ENCODE data around the gene RASD1. TPM values are rescaled to one million over a fixed set of nuclear protein-coding genes. Genes with fewer than 3 reads are reported as not detected.

The RASD1 gene
- total and polyA plus RNA-seq, 2 of the 4 experiments (the other 2 are of a cell fraction) = 0.54 to 1.8 TPM

- Histone ChIP-seq H4K5ac (ENCODE audit: low read depth, low read length) (no peak overlapping the region), H3K9ac (ENCODE audit: low read depth, low read length) (no peak overlapping the region), H3K23ac (ENCODE audit: low read depth, low read length) (no peak overlapping the region), H3K4ac (ENCODE audit: low read depth, low read length) (no peak overlapping the region), H3K4me3 (ENCODE audit: insufficient read depth, low read depth, low read length) (no peak overlapping the region), H3K79me1 (ENCODE audit: low read depth in 1 of 2, low read length in 2 of 2) (peaks cover 31 to 49% of the 10 kb centered on the region in 2 experiments), H3K36me3 (ENCODE audit: control insufficient read depth, insufficient read depth, low read length) (peaks cover 37% of the 10 kb centered on the region), H3K9me1 (ENCODE audit: insufficient read depth, low read length) (peaks cover 2% of the 10 kb centered on the region; the same call in 1 of the 2 replicates), H2AFZ (replicated peaks; ENCODE audit: low read length, poor library complexity) (no peak overlapping the region), H2AK9ac (replicated peaks; ENCODE audit: low read depth, low read length, poor library complexity) (no peak overlapping the region), H4K8ac (ENCODE audit: low read depth in 2 of 2, low read length in 2 of 2) (no peak overlapping the region), H2AK5ac (ENCODE audit: low read depth, low read length) (no peak overlapping the region), H3K9me3 (ENCODE audit: control insufficient read depth, insufficient read depth, low read length) (no peaks in the 10 kb centered on the region), H2BK20ac (ENCODE audit: low read depth, low read length) (no peak overlapping the region), H4K20me1 (ENCODE audit: insufficient read depth, low read length) (peaks cover 28% of the 10 kb centered on the region), H3K27ac (ENCODE audit: insufficient read depth, low read length) (no peak overlapping the region), H3K4me2 (ENCODE audit: low read depth, low read length) (no peak overlapping the region), H4K91ac (ENCODE audit: insufficient read depth, low read depth, low read length) (no peak overlapping the region), H3K4me1 (ENCODE audit: control insufficient read depth, insufficient read depth, low read length) (no peaks in the 10 kb centered on the region; the same call in 1 of the 2 replicates), H2BK120ac (ENCODE audit: low read depth, low read length) (no peak overlapping the region), H2BK5ac (ENCODE audit: low read depth, low read length, poor library complexity, severe bottlenecking) (no peak overlapping the region), H3K18ac (ENCODE audit: low read depth, low read length) (no peak overlapping the region), H2BK15ac (ENCODE audit: low read depth, low read length) (no peak overlapping the region), H3K56ac (ENCODE audit: extremely low read depth, insufficient read depth, low read length) (no peak overlapping the region), H3K27me3 (ENCODE audit: control insufficient read depth, insufficient read depth, low read length) (no peaks in the 10 kb centered on the region), H3K14ac (replicated peaks; ENCODE audit: low read depth, low read length) (no peak overlapping the region)
- ChIA-PET POLR2A (ENCODE audit: unreplicated experiment) (no interaction called here), CTCF (no interaction called here)
- no peak for TF ChIP-seq CTCF (conservative IDR thresholded peaks at IDR 0.05; ENCODE audit: low read depth, low read length)
- TF ChIP-seq POLR2A (IDR thresholded peaks at IDR 0.05; ENCODE audit: low read depth, low read length) = no peak
- no peak for TF ChIP-seq CHD1 (IDR thresholded peaks at IDR 0.05; ENCODE audit: low read depth, low read length)
- TF ChIP-seq ELK1 (IDR thresholded peaks at IDR 0.05; ENCODE audit: borderline replicate concordance, low read depth, low read length) = no peak
- TF ChIP-seq RCOR1 (IDR thresholded peaks at IDR 0.05; ENCODE audit: insufficient replicate concordance, low read length) = no peak
- no peak for TF ChIP-seq USF2 (IDR thresholded peaks at IDR 0.05; ENCODE audit: low read depth, low read length)
- no peak for TF ChIP-seq CEBPB (IDR thresholded peaks at IDR 0.05; ENCODE audit: low read depth, low read length)
- no peak for TF ChIP-seq NFE2L2 (IDR thresholded peaks at IDR 0.05; ENCODE audit: low read depth, low read length)
- no peak for TF ChIP-seq FOS (IDR thresholded peaks at IDR 0.05; ENCODE audit: low read depth, low read length)
- TF ChIP-seq MXI1 (IDR thresholded peaks at IDR 0.05; ENCODE audit: borderline replicate concordance, low read depth, low read length) = no peak
- TF ChIP-seq MAZ (IDR thresholded peaks at IDR 0.05; ENCODE audit: borderline replicate concordance, low read depth, low read length) = no peak
- TF ChIP-seq RAD21 (IDR thresholded peaks at IDR 0.05; ENCODE audit: low read length) = no peak
- TF ChIP-seq MAFK (IDR thresholded peaks at IDR 0.05; ENCODE audit: low read depth, low read length) = no peak
- TF ChIP-seq RFX5 (IDR thresholded peaks at IDR 0.05; ENCODE audit: low read depth, low read length) = no peak
- no peak for TF ChIP-seq BHLHE40 (IDR thresholded peaks at IDR 0.05; ENCODE audit: low read depth, low read length)
- TF ChIP-seq SMC3 (IDR thresholded peaks at IDR 0.05; ENCODE audit: low read depth, low read length) = no peak
- dilution Hi-C loops (cut with HindIII; ENCODE audit: low sequenced_read_pairs, unreplicated experiment) = no loop called here
- DNase-seq (no peak), ATAC-seq (ENCODE audit: low read depth) (no peak)
- intact Hi-C loops (cut with micrococcal nuclease) = no loop called here
- no CpG with 5 or more reads among the region's 2 CpGs for WGBS, 2 experiments (ENCODE audit: extremely low coverage in 2 of 2, insufficient read length in 1 of 2)
- BruUV-seq (replicated peaks) = no TSS peak
- in situ Hi-C loops (cut with MboI; ENCODE audit: low sequenced_read_pairs) = no loop called here
Measured at GRCh38 chr17:17487998-17488397, 8.2 kb downstream of the RASD1 start.
